ENCODE results near the gene GATA6.
A peak's percentile ranks its signal among the peaks of the same experiment; 100 is the strongest.
"Not testable (repeated sequence)": the region's sequence is repeated elsewhere in the genome, so short reads cannot be mapped to it uniquely, and the experiment has no call there.

GATA6 gene

DNA sequence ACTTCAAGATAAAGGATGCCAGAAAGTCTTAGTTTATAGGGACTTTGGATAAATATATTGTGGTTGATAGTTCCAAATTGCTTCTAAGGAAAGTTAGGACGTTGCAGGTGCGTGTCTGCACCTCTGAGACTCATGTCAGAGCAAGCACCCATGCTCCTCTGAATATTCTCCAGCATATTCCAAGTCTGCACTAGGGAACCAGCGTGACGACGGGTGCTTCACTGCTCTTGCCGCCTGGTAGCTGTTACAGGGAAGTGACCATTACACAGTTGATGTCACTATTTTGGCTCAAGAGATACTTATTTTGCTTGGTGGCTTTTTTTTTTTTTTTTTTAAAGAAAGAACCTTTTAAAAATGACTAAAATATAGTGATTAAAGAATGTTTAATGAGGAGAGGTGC, 35.6 kb downstream of the GATA6 start:
- no peak for DNase-seq (ENCODE audit: low read depth)

DNA sequence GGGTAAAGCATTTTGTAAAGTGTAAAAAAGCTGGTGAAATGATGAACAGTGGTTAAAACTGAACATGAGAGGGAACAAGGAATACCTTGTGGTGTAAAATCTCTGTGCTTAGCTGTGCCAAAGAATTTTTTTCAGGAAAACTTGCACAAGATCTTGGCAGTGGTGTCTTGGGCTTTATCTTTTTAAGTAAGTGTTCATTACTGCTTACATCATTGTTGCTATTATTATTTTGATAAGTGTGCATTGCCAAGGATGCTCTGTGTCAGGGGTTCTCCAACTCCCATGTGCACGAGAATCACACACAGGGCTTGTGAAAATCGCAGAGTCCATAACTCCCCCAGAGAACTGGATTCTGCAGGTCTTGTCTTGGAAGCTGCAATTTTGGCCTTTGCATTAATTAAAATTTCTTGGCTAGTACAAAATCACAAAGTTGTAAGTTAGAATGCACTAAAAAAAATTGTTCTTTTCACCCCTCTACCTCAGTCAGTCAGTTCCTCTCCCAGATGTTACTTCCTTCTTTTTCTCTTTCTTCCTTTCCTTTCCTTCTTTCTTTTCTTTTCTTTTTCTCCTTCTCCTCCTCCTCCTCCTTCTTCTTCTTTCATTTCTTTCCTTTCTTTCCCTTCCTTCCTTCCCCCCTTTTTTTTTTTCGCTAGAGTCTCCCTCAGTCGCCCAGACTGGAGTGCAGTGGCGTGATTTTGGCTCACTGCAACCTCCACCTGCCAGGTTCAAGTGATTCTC, 37.8 kb downstream of the GATA6 start:
- DNase-seq (ENCODE audit: low read depth), result no peak

DNA sequence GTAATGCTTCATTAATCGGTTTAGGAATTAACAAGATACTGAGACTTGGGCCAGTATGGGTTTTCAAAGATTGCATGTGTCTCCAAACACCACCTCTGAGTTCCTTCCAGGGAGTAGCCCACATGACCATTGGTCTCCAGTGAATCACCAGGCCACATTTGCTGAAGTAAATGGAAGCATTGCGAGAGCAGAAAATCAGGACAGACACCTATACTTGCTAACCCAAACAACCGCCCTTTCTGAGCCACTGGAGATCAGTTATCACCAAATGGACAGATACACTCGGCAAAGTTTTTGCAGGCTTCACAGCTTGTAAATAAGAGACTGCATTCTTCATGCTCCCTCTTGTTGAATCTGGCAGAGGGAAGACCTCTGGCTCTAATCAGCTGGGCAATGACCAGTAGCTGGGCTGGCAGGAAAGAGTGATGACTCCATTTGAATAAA, 40.9 kb downstream of the GATA6 start:
- DNase-seq (ENCODE audit: low read depth), result no peak

DNA sequence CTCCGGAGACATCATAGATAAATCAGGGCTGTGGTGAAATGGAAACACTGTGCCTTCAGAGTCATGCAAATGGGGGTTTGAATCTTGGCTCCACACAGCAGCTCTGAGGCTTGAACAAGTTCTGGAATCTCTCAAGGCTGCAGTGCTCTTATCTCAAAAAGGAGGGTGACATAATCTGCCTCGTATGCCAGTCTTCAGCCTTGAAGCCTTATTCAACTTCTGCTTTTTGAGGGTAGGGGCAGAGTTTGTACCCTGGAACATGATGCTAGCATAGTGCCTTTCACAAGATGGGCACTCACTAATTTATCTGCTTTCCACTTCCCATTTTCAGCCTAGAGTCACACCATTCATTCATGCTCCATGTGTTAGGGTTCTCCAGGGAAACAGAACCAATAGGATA, 42.3 kb downstream of the GATA6 start:
- DNase-seq (ENCODE audit: low read depth), result no peak

DNA sequence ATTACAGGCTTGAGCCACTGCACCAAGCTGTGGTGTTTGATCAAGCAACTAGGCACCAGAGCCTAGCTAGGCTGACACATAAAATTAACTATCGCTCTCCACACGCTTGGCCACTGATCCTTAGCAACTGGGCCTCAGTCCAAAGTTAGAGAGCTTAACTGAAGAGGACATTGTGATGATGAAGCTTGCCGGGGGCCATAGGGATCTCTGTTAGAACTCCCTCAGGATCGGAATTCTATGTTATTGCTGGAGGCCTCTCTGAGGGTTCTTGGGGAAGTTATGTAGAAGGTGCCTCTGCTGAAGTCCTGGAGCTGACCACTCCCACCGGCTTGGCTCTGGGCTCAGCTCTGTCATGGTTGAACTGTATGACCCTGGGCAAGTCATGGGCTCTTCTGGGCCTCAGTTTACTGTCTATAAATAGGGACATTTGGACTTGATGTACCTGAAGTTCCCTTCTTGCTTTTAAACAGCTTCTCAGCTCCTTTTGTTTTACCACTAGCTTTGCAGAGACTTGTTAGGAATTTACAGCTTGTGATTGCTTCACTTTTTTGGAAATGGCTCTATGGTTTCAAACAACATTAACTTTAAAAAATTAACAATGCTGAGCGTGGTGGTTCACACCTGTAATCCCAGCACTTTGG, 44.1 kb downstream of the GATA6 start:
- no peak for DNase-seq (ENCODE audit: low read depth)

GRCh38 chr18:22214731-22215528, 45.5 kb downstream of the GATA6 start:
- DNase-seq (ENCODE audit: low read depth), result no peak

GRCh38 chr18:22218835-22219234, 49.4 kb downstream of the GATA6 start:
- DNase-seq (ENCODE audit: low read depth), result no peak

DNA sequence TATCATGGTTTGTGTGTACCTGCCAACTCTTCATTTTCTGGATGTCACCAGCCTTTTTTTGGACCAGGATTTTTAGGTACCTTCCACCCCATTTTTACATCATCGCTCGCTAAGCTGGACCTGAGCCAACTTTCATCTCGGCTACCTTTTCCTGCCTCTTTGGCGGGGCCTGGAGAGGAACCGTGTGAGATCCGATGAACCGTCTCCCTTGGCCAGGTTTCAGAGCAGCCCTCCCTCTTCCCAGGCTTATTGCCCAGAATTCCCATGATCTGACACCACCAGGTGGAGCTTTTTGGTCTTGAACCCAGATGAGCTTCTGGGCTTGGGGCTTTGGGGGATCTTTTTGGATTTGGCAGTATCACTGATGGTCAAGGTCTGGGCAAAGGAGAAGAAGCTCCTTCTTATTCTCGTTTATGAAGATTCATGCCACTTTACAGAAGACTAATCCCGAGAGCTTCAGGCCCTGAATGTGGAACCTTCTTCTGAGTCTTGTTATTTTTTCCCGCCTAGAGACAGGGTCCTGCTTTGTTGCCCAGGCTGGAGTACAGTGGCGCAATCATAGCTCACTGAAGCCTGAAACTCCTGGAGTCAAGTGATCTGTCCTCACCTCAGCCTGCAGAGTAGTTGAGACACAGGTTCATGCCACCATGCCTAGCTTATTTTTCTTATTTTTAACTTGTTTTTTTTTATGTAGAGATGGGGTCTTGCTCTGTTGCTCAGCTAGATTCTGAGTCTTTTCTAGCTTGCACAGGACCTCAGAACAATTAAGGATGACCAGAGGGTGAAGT, 50.4 kb downstream of the GATA6 start:
- DNase-seq (ENCODE audit: low read depth), result no peak

GRCh38 chr18:22220585-22220984, 51.2 kb downstream of the GATA6 start:
- not testable (repeated sequence) for DNase-seq (ENCODE audit: low read depth)

DNA sequence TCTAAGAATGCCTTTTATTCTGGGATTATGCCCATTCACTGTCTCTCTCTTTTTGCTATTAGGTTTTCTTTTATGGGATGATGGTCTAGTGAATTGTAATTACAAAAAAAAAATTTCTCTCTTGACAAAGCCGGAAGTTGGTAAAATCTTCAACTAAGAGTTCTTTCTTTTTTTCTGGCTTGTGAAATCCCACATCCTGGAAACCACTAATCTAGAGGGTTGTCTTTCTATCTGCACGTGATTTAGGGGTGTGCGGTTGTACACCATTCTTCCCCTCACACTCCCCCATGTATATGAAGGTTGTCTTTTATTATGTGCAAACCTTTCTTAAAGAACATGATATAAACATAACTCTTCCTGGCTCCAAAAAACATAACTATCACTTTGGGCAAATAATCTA, 52.0 kb downstream of the GATA6 start:
- DNase-seq (ENCODE audit: low read depth), result no peak

GRCh38 chr18:22223254-22223964, 54.0 kb downstream of the GATA6 start:
- peak; percentile 68 for DNase-seq (ENCODE audit: low read depth)

- no peak for DNase-seq (ENCODE audit: low read depth)
Observed at GRCh38 chr18:22223965-22224322, 54.6 kb downstream of the GATA6 start.

- no peak for DNase-seq (ENCODE audit: low read depth)
Observed at GRCh38 chr18:22224339-22224738, 55.0 kb downstream of the GATA6 start.

GRCh38 chr18:22226801-22227200, 57.4 kb downstream of the GATA6 start:
- no peak for DNase-seq (ENCODE audit: low read depth)

GRCh38 chr18:22228976-22229375, 59.6 kb downstream of the GATA6 start:
- no peak for DNase-seq (ENCODE audit: low read depth)

DNA sequence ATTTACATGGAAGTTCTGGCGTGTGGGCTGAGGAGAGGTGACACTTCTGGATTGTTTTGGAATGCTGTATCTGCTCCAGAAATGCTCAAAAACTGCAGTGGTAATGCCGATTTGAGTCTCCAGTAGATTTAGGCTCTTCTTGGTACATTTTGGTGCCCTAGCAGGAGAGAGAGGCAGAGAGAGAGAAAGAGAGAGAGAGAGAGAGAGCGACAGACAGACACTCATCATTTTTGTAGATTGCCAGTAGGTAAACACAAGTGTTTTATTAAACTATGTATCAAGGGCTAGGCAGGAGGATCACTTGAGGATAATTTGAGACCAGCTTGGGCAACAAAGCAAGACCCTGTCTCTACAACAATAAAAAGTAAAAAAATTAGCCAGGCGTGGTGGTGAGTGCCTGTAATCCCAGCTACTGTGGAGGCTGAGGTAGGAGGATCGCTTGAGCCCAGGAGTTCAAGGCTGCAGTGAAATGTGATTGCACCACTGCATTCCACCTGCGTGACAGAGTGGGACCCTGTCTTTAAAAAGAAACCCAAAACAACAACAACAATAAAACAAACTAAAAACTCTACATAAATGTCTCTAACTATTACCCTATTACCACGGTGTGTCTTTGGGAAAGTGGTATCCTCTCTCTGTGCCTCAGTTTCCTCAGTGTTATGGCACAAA, 60.2 kb downstream of the GATA6 start:
- no peak for DNase-seq (ENCODE audit: low read depth)

DNA sequence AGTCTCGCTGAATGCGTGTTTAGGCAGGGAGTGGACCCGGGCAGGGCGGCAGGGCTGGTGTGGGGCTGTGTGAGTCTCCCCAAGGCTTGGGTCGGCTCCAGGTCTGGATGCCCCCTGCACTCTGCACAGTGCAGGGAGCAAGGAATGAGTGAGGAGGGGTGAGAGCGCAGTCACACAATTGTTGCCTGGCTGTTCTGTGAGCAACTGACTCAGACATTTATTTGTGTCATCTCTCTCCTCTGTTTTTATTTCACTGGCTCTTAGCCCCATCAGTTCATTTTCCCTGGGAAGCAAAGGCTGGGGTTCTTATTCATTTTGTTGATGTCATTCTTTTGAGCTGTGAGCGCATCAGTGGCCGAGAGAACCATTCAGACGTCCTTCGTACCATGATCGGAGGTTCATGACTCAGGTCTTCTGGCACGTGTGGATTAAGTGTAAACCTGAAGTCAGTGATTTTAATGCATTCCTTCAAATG, 61.1 kb downstream of the GATA6 start:
- peak; percentile 67 for DNase-seq (ENCODE audit: low read depth)

GRCh38 chr18:22233266-22233665, 63.9 kb downstream of the GATA6 start:
- no peak for DNase-seq (ENCODE audit: low read depth)

DNA sequence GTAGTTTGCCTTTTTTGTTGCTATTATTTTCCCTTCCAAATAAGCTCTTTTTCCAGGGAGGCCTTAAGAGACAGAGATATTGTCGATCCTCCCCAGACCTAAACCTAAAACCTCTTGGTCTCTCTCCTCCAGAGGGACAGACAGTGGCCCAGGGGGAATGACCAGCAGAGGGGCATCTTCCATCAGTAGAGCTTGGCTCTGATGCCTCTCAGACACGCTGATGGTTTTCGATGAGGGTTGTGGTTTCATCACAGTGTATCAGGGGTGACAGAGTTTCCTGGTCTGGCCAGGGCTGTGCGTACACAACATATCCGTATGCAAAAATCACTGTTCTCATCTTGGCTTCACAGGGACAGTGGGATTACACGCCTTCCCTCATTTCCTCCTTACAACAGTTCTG, 68.6 kb downstream of the GATA6 start:
- no peak for DNase-seq (ENCODE audit: low read depth)

DNA sequence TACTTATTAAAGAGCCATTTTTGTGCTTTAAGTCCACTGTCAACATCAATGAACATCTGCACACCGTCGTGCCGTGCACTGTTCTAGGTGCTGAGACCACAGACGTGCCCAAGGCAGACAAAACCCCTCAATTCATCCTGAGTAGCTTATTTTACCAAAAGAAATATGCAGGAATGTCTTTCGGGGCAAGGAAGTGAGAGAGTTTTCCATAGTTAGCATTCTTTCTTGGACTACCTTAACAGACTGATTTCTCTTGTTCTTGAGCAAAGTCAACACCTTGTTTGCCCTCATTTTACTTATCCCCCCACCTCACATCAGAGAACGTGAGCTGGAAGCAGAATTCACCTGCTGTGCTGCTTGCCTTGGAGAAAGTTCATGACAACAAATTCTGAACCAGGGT, 69.3 kb downstream of the GATA6 start:
- DNase-seq (ENCODE audit: low read depth), result no peak

DNA sequence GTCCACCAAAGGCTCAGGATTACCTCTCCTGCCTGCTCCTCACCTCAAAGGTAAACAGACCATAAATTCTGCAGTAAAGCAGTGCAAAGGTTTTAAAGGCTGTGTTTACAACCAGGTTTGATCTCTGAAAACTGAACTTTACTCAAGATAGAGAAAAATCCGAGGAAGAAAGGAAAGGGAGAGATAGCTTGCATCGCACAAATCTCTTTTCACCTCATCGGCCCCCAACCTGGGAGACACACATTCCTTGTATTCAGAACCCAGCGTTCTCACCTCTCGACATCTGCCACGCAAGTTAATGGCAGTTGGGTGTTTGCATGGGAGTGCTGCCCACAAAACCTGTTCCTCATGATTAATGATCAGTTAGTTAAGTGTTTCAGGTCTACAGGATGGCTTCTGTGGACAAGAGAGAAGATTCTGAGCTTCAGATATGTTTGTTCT, 72.6 kb downstream of the GATA6 start:
- DNase-seq (ENCODE audit: low read depth), result no peak

All from HS-27A (cell line).